K562 (cell line): ENCODE results near the gene VTA1. TPM values are rescaled to one million over a fixed set of nuclear protein-coding genes. Genes with fewer than 3 reads are reported as not detected.

Experiments
- ATAC-seq: fragments of 200-7000 bp; cut with Tn5 transposase; 3 replicates; pipeline ENCODE4 v1.9.1; 2020; ENCODE audit warnings: moderate library complexity
- BruUV-seq: library from RNA; stranded (reverse); fragments of 400-500 nt; replicated peaks from 2 replicates; lab custom pipeline; 2021; lab: Mats Ljungman, UMichigan
- CTCF ChIA-PET: fragments of 300-600 bp; formaldehyde crosslinking; extraction: SDS; loops from one replicate; lab custom pipeline; 2021; ENCODE audit warnings: low intra/inter-chr PET ratio; lab: Yijun Ruan, JAX
- POLR2A ChIA-PET: fragments of 300-600, 350-650 bp; sonication (Branson Sonifier 250); formaldehyde crosslinking; extraction: SDS; loops from one replicate; lab custom pipeline; 2021; ENCODE audit warnings: antibody characterized with exemption, inconsistent platforms; lab: Yijun Ruan, JAX
- DNase-seq, 4 experiments: peaks; one replicate each; pipeline versions ENCODE4 v3.0.0 to v3.0.0-alpha.2; 2011 to 2018; ENCODE audit warnings: low spot score in 3 of 4, mixed read lengths in 3 of 4; ENCODE audit errors: extremely low read depth in 1 of 4
- FAIRE-seq: peaks from 2 replicates; lab custom pipeline; 2011; peaks lifted over from hg19 to GRCh38; lab: Jason Lieb, UNC
- H2AFZ ChIP-seq: 2 replicates; pipeline ENCODE4 v1.6.0; 2011; ENCODE audit warnings: low read depth, low read length, control low read depth, inconsistent platforms
- H3K27ac ChIP-seq: fragments of 200-600 bp; 3 replicates; pipeline ENCODE4 v1.8.0; 2011; ENCODE audit warnings: low read depth, mild to moderate bottlenecking, control low read depth, inconsistent platforms, low read length, moderate library complexity, mixed read lengths; ENCODE audit errors: extremely low read depth
- H3K27me3 ChIP-seq, 2 experiments: fragments of 300-600 bp in 1 of 2; 2 replicates in 1 of 2; 3 replicates in 1 of 2; pipeline versions ENCODE4 v1.6.0 to v1.8.0; 2011; ENCODE audit warnings: inconsistent platforms in 2 of 2, low read length in 2 of 2, mild to moderate bottlenecking in 1 of 2, mixed read lengths in 1 of 2, moderate library complexity in 1 of 2; ENCODE audit not compliant: control insufficient read depth in 2 of 2, insufficient read depth in 2 of 2
- H3K36me3 ChIP-seq: fragments of 300-600 bp; 3 replicates; pipeline ENCODE4 v1.8.0; 2011; ENCODE audit warnings: mild to moderate bottlenecking, low read length, inconsistent platforms; ENCODE audit not compliant: control insufficient read depth, insufficient read depth
- H3K4me1 ChIP-seq, 2 experiments: fragments of 200-600 bp in 1 of 2; replicated peaks in 1 of 2; 2 replicates in 1 of 2; 3 replicates in 1 of 2; pipeline versions ENCODE4 v1.5.1 to v1.8.0; 2011; ENCODE audit warnings: inconsistent platforms in 2 of 2, low read length in 2 of 2, mild to moderate bottlenecking in 1 of 2, mixed read lengths in 1 of 2, moderate library complexity in 1 of 2; ENCODE audit not compliant: control insufficient read depth in 2 of 2, insufficient read depth in 2 of 2
- H3K4me2 ChIP-seq: 2 replicates; pipeline ENCODE4 v1.6.1; 2011; ENCODE audit warnings: low read length, control low read depth, inconsistent platforms, mixed read lengths; ENCODE audit not compliant: insufficient read depth
- H3K4me3 ChIP-seq: fragments of 200-600 bp; sonication (generic), shearing (Covaris generic); 2 replicates; pipeline ENCODE4 v1.5.1; 2016; ENCODE audit warnings: control low read depth, inconsistent platforms
- H3K79me2 ChIP-seq: fragments of 200-600 bp; 3 replicates; pipeline ENCODE4 v1.8.0; 2011; ENCODE audit warnings: low read length, inconsistent platforms; ENCODE audit not compliant: control insufficient read depth, insufficient read depth
- H3K9ac ChIP-seq, 2 experiments: 2 replicates each; pipeline versions ENCODE4 v1.6.0 to v1.6.1; 2011; ENCODE audit warnings: low read depth in 2 of 2, low read length in 2 of 2, control low read depth in 1 of 2, inconsistent platforms in 1 of 2, mild to moderate bottlenecking in 1 of 2, mixed read lengths in 1 of 2; ENCODE audit not compliant: insufficient read depth in 1 of 2
- H3K9me1 ChIP-seq: one replicate; pipeline ENCODE4 v1.6.0; 2011; ENCODE audit warnings: inconsistent platforms, mild to moderate bottlenecking, low read length, moderate library complexity; ENCODE audit not compliant: control insufficient read depth, insufficient read depth
- H3K9me3 ChIP-seq: replicated peaks from 2 replicates; pipeline ENCODE4 v1.5.1; 2011; ENCODE audit warnings: low read depth, low read length, inconsistent platforms; ENCODE audit not compliant: control insufficient read depth, insufficient read depth
- H4K20me1 ChIP-seq: replicated peaks from 2 replicates; pipeline ENCODE4 v1.6.1; 2011; ENCODE audit warnings: low read length, inconsistent platforms, mixed read lengths; ENCODE audit not compliant: control insufficient read depth, insufficient read depth
- ARID3B ChIP-seq: fragments of 250-450 bp; sonication (Bioruptor Pico); IDR thresholded peaks from 2 replicates; pipeline ENCODE4 v1.4.0; 2020; ENCODE audit warnings: borderline replicate concordance
- BCOR ChIP-seq: fragments of 450-650 bp; IDR thresholded peaks from 2 replicates; pipeline ENCODE4 v1.6.1; 2016
- BRF2 ChIP-seq: IDR thresholded peaks from 3 replicates; pipeline ENCODE4 v1.6.1; 2011; ENCODE audit warnings: borderline replicate concordance, mild to moderate bottlenecking; ENCODE audit not compliant: insufficient read length, insufficient read depth
- ESRRA ChIP-seq: fragments of 450-650 bp; IDR thresholded peaks from 2 replicates; pipeline ENCODE4 v1.6.1; 2014; ENCODE audit warnings: low read depth, mild to moderate bottlenecking, moderate library complexity, borderline replicate concordance
- HMGN3 ChIP-seq: IDR thresholded peaks from 2 replicates; pipeline ENCODE4 v1.6.1; 2011; ENCODE audit warnings: borderline replicate concordance, low read depth, mild to moderate bottlenecking, mixed read lengths, low read length; ENCODE audit not compliant: insufficient read length; ENCODE audit errors: extremely low read depth
- NRF1 ChIP-seq, 2 experiments: fragments of 450-650 bp; IDR thresholded peaks in 1 of 2; conservative IDR thresholded peaks in 1 of 2; 2 replicates each; pipeline ENCODE4 v1.6.1; 2014; ENCODE audit warnings: mild to moderate bottlenecking in 2 of 2
- PTBP1 ChIP-seq: fragments of 200-400 bp; formaldehyde crosslinking; IDR thresholded peaks from 2 replicates; pipeline ENCODE4 v1.6.1; 2017; ENCODE audit warnings: low read depth, low read length
- PTTG1 ChIP-seq: fragments of 450-650 bp; IDR thresholded peaks from 2 replicates; pipeline ENCODE4 v1.6.1; 2016; ENCODE audit warnings: low read depth, mild to moderate bottlenecking, missing genetic modification characterization, missing compliant biosample characterization
- RBM25 ChIP-seq: fragments of 200-400 bp; formaldehyde crosslinking; IDR thresholded peaks from 2 replicates; pipeline ENCODE4 v1.6.1; 2018; ENCODE audit warnings: low read length, low read depth, moderate library complexity; ENCODE audit not compliant: severe bottlenecking
- SPI1 ChIP-seq: IDR thresholded peaks from 2 replicates; pipeline ENCODE4 v1.6.1; 2011; ENCODE audit warnings: low read depth, low read length, control low read depth, borderline replicate concordance
- STAT6 ChIP-seq: sonication (generic); formaldehyde crosslinking; IDR thresholded peaks from 2 replicates; pipeline ENCODE4 v1.8.1; 2023; ENCODE audit warnings: mild to moderate bottlenecking, missing genetic modification reagents
- ZNF133 ChIP-seq: fragments of 250-450 bp; sonication (Bioruptor Pico); IDR thresholded peaks from 2 replicates; pipeline ENCODE4 v1.4.0; 2020; ENCODE audit warnings: mild to moderate bottlenecking
- ZNF274 ChIP-seq: IDR thresholded peaks from 2 replicates; pipeline ENCODE4 v1.6.1; 2011; ENCODE audit warnings: low read depth, mild to moderate bottlenecking, low read length, moderate library complexity, borderline replicate concordance
- WGBS: fragments of 100-300 bp; shearing (Covaris generic); methylation state at CpG from one replicate; pipeline ENCODE4 v1.1.6; 2016; ENCODE audit warnings: low coverage, mixed read lengths; ENCODE audit not compliant: insufficient coverage; ENCODE audit errors: missing lambda C conversion rate; 5-methylcytosine and 5-hydroxymethylcytosine counted together
- in situ Hi-C: fragments of 300-500 bp; cut with MboI; formaldehyde crosslinking; loops from 4 replicates; pipeline ENCODE4 v1.15.0; 2018; ENCODE audit warnings: inconsistent platforms, mixed read lengths
- intact Hi-C: fragments of 100-400 bp; cut with micrococcal nuclease; formaldehyde crosslinking; loops from 2 replicates; pipeline ENCODE4 v1.14.2; 2022
- polyA plus RNA-seq, 8 experiments: library from polyadenylated mRNA; depleted of rRNA in 4 of 8; stranded (reverse) in 5 of 8; unstranded in 3 of 8; fragments of >200 nt; fragmentation: Nextera tagmentation in 2 of 8; fragmentation: Illumina TruSeq in 1 of 8; extraction: Ambion mirVana in 2 of 8; extraction: Trizol in 1 of 8; gene quantifications; 2 replicates each; pipeline versions ENCODE4 v1.2.1 to v1.2.3, GENCODE V29; 2011 to 2014; ENCODE audit warnings: inconsistent platforms in 1 of 8, missing spikeins in 1 of 8
- total RNA-seq, 7 experiments: library from RNA; depleted of rRNA in 6 of 7; stranded (reverse); fragments of >200 nt in 6 of 7; fragmentation: Illumina TruSeq in 2 of 7; extraction: Trizol in 2 of 7; gene quantifications; 2 replicates each; pipeline versions ENCODE4 v1.2.1 to v1.2.3, GENCODE V29; 2011 to 2021; ENCODE audit warnings: low replicate concordance in 1 of 7

Gene VTA1
- total and polyA plus RNA-seq, 9 of the 15 experiments (the other 6 are each of a cell fraction or from before 2014, with no cell fraction given): 47.8 to 182 (median 84.6) TPM

GRCh38 chr6:142251930-142252445 is 104.9 kb downstream of the VTA1 start:
- ChIA-PET CTCF (no interaction called here), POLR2A (interaction anchor here (1.3 kb wide), 1 partner anchor 8 kb away, joined by 3 read pairs; no protein-coding TSS in a partner anchor)
- intact Hi-C loops: no loop called here
- no peaks in the 10 kb centered on the region for H3K36me3 ChIP-seq
- H3K79me2 ChIP-seq: no peaks in the 10 kb centered on the region
- no peaks in the 10 kb centered on the region for H3K4me1 ChIP-seq
- FAIRE-seq (no peak), DNase-seq (no peak)
- H3K4me2 ChIP-seq: no peak overlapping the region
- no peaks in the 10 kb centered on the region for H3K9me3 ChIP-seq
- no peaks in the 10 kb centered on the region for H3K9me1 ChIP-seq
- no peak overlapping the region for H3K4me3 ChIP-seq
- H4K20me1 ChIP-seq: no peaks in the 10 kb centered on the region
- no peak for TF ChIP-seq ESRRA
- no peak for TF ChIP-seq PTBP1
- no peak for TF ChIP-seq RBM25
- TF ChIP-seq STAT6 (CRISPR knock-in tag): no peak
- TF ChIP-seq ZNF274: no peak
- TF ChIP-seq ARID3B (CRISPR knock-in tag): no peak
- no peak for TF ChIP-seq BCOR
- TF ChIP-seq NRF1 (conservative IDR thresholded peaks at IDR 0.05 in 1 of 2, IDR thresholded peaks at IDR 0.05 in 1 of 2): no peak
- no peak for TF ChIP-seq ZNF133 (CRISPR knock-in tag)
- no peak for TF ChIP-seq PTTG1
- TF ChIP-seq SPI1: no peak
- no peak for TF ChIP-seq HMGN3
- no peak for TF ChIP-seq BRF2
- TF ChIP-seq, all 486 proteins: peak for 0
- ATAC-seq: no peak
- in situ Hi-C loops: no loop called here
- no TSS peak for BruUV-seq
- Histone ChIP-seq H3K27me3 (no peaks in the 10 kb centered on the region), H2AFZ (no peak overlapping the region), H3K9ac (no peak overlapping the region), H3K27ac (no peak overlapping the region)
- 0% methylated on average over 1 of the region's 1 CpG for WGBS
